ENCODE measurements around the gene CGNL1.

The CGNL1 gene

GRCh38 chr15:57463360-57463759 is 87.1 kb downstream of the CGNL1 start:
- H3K36me3 ChIP-seq (ENCODE audit: insufficient read depth), result no peaks in the 10 kb centered on the region
- H3K9ac ChIP-seq, result no peak overlapping the region
- H3K4me2 ChIP-seq, result no peak overlapping the region
- no peaks in the 10 kb centered on the region for H3K4me1 ChIP-seq (ENCODE audit: low read depth, poor library complexity, severe bottlenecking)
- no peak overlapping the region for H3K27ac ChIP-seq
- no peak for TF ChIP-seq CTCF (conservative IDR thresholded peaks at IDR 0.05; ENCODE audit: low read depth, low read length)
- H3K4me3 ChIP-seq (IDR thresholded peaks at IDR 0.05; ENCODE audit: insufficient read depth, low read depth, low read length), result no peak overlapping the region
- H3K27me3 ChIP-seq (ENCODE audit: insufficient read depth, low read depth), result no peaks in the 10 kb centered on the region
- H2AFZ ChIP-seq (ENCODE audit: low read depth), result no peak overlapping the region
- no peaks in the 10 kb centered on the region for H3K79me2 ChIP-seq (ENCODE audit: insufficient read depth, low read depth)
- H4K20me1 ChIP-seq (ENCODE audit: insufficient read depth), result no peaks in the 10 kb centered on the region

- Histone ChIP-seq H3K4me1 (ENCODE audit: low read depth, poor library complexity, severe bottlenecking) (no peaks in the 10 kb centered on the region), H3K4me2 (no peak overlapping the region), H3K27ac (no peak overlapping the region), H3K79me2 (ENCODE audit: insufficient read depth, low read depth) (no peaks in the 10 kb centered on the region), H4K20me1 (ENCODE audit: insufficient read depth) (no peaks in the 10 kb centered on the region), H3K4me3 (IDR thresholded peaks at IDR 0.05; ENCODE audit: insufficient read depth, low read depth, low read length) (no peak overlapping the region), H3K9ac (no peak overlapping the region), H3K36me3 (ENCODE audit: insufficient read depth) (no peaks in the 10 kb centered on the region), H3K27me3 (ENCODE audit: insufficient read depth, low read depth) (no peaks in the 10 kb centered on the region), H2AFZ (ENCODE audit: low read depth) (no peak overlapping the region)
- no peak for TF ChIP-seq CTCF (conservative IDR thresholded peaks at IDR 0.05; ENCODE audit: low read depth, low read length)
Observed at GRCh38 chr15:57464480-57464879, 88.2 kb downstream of the CGNL1 start.

GRCh38 chr15:57468486-57468885 is 92.2 kb downstream of the CGNL1 start:
- TF ChIP-seq CTCF (conservative IDR thresholded peaks at IDR 0.05; ENCODE audit: low read depth, low read length), result no peak
- H3K9ac ChIP-seq, result no peak overlapping the region
- no peaks in the 10 kb centered on the region for H3K79me2 ChIP-seq (ENCODE audit: insufficient read depth, low read depth)
- no peaks in the 10 kb centered on the region for H4K20me1 ChIP-seq (ENCODE audit: insufficient read depth)
- H3K4me1 ChIP-seq (ENCODE audit: low read depth, poor library complexity, severe bottlenecking), result no peaks in the 10 kb centered on the region
- H3K27me3 ChIP-seq (ENCODE audit: insufficient read depth, low read depth), result no peaks in the 10 kb centered on the region
- no peak overlapping the region for H3K27ac ChIP-seq
- H3K4me3 ChIP-seq (IDR thresholded peaks at IDR 0.05; ENCODE audit: insufficient read depth, low read depth, low read length), result no peak overlapping the region
- H3K36me3 ChIP-seq (ENCODE audit: insufficient read depth), result no peaks in the 10 kb centered on the region
- no peak overlapping the region for H3K4me2 ChIP-seq
- no peak overlapping the region for H2AFZ ChIP-seq (ENCODE audit: low read depth)

- Histone ChIP-seq H3K27ac (no peak overlapping the region), H3K4me2 (no peak overlapping the region), H3K4me1 (ENCODE audit: low read depth, poor library complexity, severe bottlenecking) (no peaks in the 10 kb centered on the region), H3K4me3 (IDR thresholded peaks at IDR 0.05; ENCODE audit: insufficient read depth, low read depth, low read length) (no peak overlapping the region), H3K27me3 (ENCODE audit: insufficient read depth, low read depth) (no peaks in the 10 kb centered on the region), H4K20me1 (ENCODE audit: insufficient read depth) (no peaks in the 10 kb centered on the region), H3K79me2 (ENCODE audit: insufficient read depth, low read depth) (no peaks in the 10 kb centered on the region), H3K36me3 (ENCODE audit: insufficient read depth) (no peaks in the 10 kb centered on the region), H2AFZ (ENCODE audit: low read depth) (no peak overlapping the region), H3K9ac (no peak overlapping the region)
- no peak for TF ChIP-seq CTCF (conservative IDR thresholded peaks at IDR 0.05; ENCODE audit: low read depth, low read length)
Observed at GRCh38 chr15:57470543-57470942, 94.2 kb downstream of the CGNL1 start.

GRCh38 chr15:57472861-57473260 is 96.6 kb downstream of the CGNL1 start:
- H3K4me3 ChIP-seq (IDR thresholded peaks at IDR 0.05; ENCODE audit: insufficient read depth, low read depth, low read length), result no peak overlapping the region
- no peaks in the 10 kb centered on the region for H3K36me3 ChIP-seq (ENCODE audit: insufficient read depth)
- no peaks in the 10 kb centered on the region for H4K20me1 ChIP-seq (ENCODE audit: insufficient read depth)
- H3K27me3 ChIP-seq (ENCODE audit: insufficient read depth, low read depth), result no peaks in the 10 kb centered on the region
- H3K4me2 ChIP-seq, result no peak overlapping the region
- H3K9ac ChIP-seq, result no peak overlapping the region
- no peaks in the 10 kb centered on the region for H3K79me2 ChIP-seq (ENCODE audit: insufficient read depth, low read depth)
- no peak for TF ChIP-seq CTCF (conservative IDR thresholded peaks at IDR 0.05; ENCODE audit: low read depth, low read length)
- no peak overlapping the region for H3K27ac ChIP-seq
- H3K4me1 ChIP-seq (ENCODE audit: low read depth, poor library complexity, severe bottlenecking), result no peaks in the 10 kb centered on the region
- no peak overlapping the region for H2AFZ ChIP-seq (ENCODE audit: low read depth)

Data from KMS-11 (cell line).